GM08714 (cell line): ENCODE measurements around the gene SPINT3.

Experiments used
- H3K4me3 ChIP-seq: fragments of 200-500 bp; sonication (Bioruptor generic); 2 replicates; pipeline ENCODE4 v1.5.1; 2014; ENCODE audit warnings: mild to moderate bottlenecking, low read length, inconsistent platforms
- ZNF274 ChIP-seq: IDR thresholded peaks from 2 replicates; pipeline ENCODE4 v1.6.1; 2012; ENCODE audit warnings: mild to moderate bottlenecking, low read depth, low read length

Gene SPINT3, protein sequence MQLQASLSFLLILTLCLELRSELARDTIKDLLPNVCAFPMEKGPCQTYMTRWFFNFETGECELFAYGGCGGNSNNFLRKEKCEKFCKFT

DNA sequence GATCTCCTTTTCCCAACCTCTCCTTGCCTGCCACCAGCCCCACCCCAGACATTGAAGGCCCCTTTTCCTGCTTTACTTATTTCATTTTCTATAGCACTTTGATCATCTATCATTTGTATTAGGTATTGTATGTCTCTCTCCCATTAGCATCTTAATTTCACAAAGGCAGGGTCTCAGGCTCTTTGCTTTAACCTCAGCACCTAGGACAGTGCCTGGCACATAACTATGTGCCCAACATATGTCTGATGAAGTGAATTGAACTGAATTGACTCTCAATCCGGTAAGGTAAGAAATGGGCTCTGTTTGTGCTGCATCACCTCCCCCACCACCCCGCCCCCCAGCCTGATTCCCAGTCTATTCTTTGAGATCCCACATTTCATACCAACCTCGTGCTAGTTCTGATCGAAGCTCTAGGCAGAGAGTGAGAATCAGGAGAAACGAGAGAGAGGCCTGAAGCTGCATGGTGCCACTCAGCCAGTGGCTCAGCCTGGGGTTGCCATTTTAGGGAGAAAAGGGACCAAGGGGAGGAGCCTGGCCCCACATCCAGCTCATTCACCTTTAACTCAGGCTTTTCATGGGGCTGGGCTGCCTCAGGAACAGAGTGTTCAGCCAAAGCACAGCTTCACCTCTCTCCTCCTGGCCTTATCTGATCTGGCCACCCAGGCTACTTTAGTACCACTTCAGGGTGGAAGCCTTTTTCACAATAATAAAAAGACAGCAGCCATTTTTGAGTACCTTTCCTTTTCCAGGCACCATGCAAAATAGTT is at the start of gene SPINT3:
TSS of gene SPINT3 (minus strand) at position 476 of the 767 bp plus-strand sequence. CDS start at position 462, 14 bp downstream.
- TF ChIP-seq ZNF274 = no peak
- no peak within 1 kb of the TSS for H3K4me3 ChIP-seq

DNA sequence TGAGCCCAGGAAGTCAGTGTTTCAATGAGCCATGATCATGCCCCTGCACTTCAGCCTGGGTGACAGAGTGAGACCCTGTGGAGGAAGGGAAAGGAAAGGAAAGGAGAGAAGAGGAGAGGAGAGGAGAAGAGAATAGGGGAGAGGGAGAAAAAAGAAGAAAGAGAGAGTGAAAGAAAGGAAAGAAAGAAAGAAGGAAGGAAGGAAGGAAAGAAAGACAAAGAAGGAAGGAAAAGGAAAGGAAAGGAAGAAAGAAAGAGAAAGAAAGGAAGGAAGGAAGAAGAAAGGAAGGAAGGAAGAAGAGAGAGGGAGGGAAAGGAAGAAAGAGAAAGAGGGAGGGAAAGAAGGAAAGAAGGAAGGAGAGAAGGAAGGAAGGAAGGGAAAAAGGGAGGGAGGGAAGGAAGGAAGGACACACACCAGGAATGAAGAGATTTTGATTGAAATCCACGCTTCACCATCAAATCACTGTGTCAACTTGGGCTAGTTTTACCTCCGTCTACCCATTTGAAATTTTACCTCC is 49.4 kb upstream of the SPINT3 start:
- TF ChIP-seq ZNF274 = no peak
- H3K4me3 ChIP-seq = no peak overlapping the region

DNA sequence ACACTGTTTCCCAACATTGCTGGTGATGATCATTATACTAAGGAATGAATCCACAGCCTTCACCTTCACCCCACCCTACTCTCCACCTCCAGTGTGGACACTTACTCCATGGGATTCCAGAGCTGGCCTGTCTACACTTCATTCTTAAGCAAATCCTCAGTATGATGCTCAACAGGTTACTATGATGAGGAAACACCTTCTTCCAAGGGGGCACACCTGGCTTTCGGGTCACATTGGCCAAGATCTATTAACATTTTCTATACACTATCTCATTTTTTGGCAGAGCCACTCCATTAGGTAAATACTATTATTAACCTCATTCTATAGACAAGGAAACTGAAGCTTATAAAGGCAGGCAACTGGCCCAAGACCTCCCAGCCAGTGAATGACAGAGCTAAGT is 39.8 kb upstream of the SPINT3 start:
- no peak for TF ChIP-seq ZNF274
- no peak overlapping the region for H3K4me3 ChIP-seq

DNA sequence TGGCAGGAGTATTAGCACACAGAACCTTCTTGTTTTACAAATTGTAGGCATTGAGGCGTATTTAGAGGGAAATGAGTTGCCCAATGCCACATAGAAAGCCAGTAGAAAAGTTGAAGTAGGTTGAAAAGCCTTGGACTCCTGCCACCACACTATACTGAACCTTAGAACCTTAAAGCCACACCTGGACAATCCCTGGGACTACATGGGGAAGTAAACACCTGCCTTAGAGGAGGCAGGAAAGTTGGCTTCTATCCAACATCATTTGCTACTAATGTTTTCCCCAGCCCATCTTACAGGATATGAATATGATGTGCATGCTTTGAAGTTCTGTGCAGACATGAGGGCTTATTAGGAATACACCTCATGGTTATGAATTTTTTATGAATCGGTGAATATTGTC is 37.0 kb upstream of the SPINT3 start:
- H3K4me3 ChIP-seq = no peak overlapping the region
- no peak for TF ChIP-seq ZNF274

DNA sequence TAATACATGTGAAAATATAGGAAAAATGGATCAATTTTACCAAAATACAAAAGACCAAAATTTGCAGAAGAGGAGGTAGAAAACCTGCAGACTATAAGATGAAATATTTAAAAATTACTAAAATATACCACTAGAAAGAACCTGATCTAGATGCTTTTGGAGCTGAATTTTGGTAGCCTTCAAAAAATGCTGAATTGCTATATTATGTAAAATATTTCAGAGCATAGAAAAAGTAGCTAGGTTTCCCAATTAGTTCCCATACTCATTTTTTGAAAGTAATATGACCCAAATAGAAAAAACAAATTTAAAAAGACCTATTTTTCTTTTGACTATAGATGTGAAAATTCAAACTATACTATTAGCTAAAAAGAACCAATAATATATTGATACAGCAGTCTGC is 35.3 kb upstream of the SPINT3 start:
- no peak for TF ChIP-seq ZNF274
- no peak overlapping the region for H3K4me3 ChIP-seq

DNA sequence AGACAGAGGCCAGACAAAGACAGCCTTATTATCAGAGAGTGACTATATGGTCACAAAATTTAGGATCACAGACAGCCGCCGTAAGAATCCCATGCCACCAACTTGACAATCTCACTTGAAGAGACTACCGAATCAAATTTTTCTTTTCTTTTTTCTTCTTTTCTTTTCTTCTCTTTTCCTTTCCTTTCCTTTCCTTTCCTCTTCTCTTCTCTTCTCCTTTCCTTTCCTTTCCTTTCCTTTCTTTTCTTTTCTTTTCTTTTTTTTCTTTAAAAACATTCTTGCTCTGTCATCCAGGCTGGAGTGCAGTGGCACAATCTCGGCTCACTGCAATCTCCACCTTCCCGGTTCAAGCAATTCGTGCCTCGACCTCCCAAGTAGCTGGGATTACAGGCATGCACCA is 33.0 kb upstream of the SPINT3 start:
- TF ChIP-seq ZNF274 = no peak
- H3K4me3 ChIP-seq = no peak overlapping the region

DNA sequence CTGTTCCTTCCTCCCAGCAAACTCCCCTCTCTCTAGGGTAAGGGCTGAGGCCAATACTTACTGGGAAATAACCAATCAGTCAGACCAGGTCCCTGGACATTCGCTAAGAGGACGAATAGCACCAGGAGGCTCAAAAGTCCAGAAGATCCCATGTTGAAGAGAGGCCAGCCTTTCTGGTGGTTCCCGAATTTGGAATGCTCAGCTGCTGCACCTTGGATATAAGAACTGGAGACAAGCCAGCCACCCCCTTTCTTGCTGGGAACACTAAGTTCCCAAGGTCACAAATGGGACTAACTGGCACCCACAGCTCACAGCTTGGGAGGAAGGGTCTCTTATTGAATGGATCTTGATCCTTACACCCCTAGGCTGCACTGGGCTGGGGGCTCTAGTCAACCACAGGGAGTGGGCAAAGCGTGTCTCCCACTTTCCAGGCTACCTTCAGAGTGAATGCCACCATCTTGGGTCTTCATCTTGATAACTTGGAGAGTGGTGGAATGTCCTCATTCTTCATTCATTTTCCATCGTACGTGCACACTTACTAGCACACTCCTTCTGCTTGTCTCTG is 31.9 kb upstream of the SPINT3 start, which contains the start of gene EPPIN:
TSS of gene EPPIN (minus strand) at position 196 of the 565 bp plus-strand sequence. CDS start at position 152, 44 bp downstream.
- no peak within 1 kb of the TSS for H3K4me3 ChIP-seq
- TF ChIP-seq ZNF274 = no peak

DNA sequence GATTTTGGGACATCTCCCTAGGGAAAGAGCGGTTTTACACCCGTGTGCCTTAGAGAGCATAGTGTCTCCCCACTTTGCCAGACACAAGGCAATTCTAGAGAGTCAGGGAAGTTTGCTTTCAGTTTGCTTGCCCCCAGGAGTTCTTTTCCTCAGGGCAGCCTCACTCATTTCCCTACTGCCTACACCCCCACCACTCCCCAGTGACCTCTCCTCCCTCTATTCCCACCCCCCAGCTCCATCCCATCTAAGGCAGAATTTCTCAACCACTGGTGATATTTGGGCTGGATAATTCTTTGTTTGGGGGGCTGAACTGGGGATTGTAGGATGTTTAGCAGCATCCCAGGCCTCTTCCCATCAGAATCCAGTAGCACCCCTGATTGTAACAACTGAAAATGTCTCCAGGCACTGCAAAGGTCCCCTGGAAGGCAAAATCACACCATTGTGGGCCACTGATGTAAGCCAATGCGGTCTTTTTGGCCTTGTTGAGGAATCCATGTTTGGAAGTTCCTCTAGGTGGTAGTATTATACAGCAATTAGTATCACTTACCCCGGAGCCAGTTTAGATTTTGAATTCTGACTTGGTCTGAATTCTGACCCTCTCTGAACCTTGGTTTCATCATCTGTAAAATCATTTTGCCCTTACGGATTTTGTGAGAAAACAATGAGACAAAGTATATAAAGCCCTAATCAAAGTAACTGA is 30.5 kb upstream of the SPINT3 start:
- TF ChIP-seq ZNF274 = no peak
- no peak overlapping the region for H3K4me3 ChIP-seq

DNA sequence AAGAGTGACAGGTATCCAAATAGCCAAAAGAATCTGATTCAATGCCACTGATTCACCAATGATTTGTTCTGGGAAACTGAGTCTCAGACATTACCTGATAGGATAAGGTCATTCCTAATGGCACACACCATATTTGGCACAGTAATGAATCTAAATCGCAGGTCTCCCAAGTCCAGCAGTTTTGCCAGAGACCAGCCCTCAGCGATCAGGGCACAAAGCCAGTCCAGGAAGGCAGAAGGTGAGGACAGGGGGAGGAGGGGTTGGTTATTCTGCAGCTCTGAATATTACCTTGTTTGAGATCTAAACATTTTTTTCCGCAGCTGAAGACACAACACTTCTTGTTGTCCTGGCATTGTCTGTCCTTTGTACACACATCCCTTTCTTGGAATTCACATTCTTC is 29.9 kb upstream of the SPINT3 start:
- no peak for TF ChIP-seq ZNF274

DNA sequence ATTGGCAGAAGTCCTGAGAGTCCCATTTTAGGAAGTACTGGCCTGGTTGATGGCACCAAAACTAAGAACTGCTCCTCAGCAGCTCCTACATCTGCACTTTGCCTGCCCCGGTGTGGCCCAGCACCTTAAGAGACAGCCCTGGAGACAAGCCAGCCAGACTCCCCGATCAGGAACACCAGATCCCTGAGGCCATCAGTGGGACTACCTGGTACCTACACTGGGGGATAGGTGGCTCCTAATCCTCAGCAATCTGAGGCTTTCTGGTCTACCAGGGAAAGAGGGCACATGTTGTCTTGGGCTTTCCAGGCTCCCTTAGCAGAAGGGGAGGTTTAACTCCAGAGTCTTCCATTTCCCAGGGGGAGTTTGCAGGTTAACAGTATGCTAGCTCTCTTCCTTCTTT is 24.0 kb upstream of the SPINT3 start, which contains the start of gene WFDC6:
TSS of gene WFDC6 (minus strand) at position 101 of the 400 bp plus-strand sequence. CDS start at position 26, 75 bp downstream.
- no peak for TF ChIP-seq ZNF274
- no peak within 1 kb of the TSS for H3K4me3 ChIP-seq

More for the DNA sequence above, 29.9 kb upstream of the SPINT3 start:
- no peak overlapping the region for H3K4me3 ChIP-seq

DNA sequence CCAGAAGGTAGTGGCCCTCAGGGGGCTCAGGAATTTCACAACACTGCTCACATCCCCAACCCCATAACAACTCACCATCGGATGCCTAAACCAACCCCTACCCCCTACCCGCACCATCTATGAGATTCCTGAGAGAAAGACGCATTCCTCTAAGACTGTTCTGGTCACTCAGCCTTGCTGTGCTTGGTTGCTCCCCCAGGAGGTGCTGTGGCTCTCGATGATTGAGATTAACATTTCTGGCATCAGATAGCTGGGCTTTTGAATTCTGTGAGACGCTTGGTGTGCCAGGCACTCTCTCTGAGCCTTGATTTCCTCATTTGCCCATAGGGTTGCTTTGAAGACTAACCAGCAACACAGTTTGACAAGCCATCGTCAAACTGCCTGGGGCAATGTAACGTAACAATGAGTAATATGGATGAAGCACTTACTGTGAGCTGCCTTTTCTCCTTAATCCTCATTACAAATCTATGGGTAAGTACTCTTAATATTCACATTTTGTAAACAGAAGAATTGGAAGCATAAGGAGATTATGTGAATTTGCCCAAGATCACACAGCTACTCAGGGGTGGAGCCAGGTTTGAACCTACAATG is 22.9 kb upstream of the SPINT3 start:
- no peak for TF ChIP-seq ZNF274
- no peak overlapping the region for H3K4me3 ChIP-seq

DNA sequence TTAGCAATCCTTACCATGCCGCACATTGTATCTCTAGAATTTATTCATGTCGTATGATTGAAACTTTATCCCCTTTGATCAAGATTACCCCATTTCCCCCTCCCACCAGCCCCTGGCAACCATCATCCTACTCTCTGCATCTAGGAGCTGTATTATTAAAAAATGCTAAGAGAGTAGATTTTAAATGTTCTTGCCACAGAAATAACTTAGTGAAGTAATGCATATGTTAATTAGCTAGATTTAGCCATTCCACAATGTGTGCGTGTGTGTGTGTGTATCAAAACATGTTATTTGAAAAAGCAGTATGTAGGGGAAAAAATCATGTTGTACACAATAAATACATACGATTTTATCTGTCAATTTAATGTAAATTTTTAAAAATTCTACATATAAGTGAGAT is 11.9 kb upstream of the SPINT3 start:
- no peak for TF ChIP-seq ZNF274
- no peak overlapping the region for H3K4me3 ChIP-seq

DNA sequence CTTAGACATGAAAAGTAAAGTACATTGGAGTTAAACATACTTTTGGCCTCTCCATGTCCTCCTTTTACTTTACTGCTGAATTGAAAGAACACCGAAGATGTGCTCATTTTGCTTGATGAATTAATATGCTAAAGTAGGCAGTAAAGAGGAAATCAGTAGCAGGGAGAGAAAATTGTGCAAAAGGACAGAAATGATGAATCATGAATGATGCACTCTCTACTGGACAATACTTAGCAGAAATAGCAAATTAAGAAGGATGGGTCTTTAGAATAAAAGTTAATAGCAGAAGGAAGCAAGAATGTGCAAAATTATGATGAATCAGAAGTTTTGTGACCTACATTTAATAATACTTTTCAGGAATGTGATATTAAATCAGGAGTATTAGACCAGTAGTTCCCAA is 8.4 kb upstream of the SPINT3 start:
- no peak overlapping the region for H3K4me3 ChIP-seq
- no peak for TF ChIP-seq ZNF274

DNA sequence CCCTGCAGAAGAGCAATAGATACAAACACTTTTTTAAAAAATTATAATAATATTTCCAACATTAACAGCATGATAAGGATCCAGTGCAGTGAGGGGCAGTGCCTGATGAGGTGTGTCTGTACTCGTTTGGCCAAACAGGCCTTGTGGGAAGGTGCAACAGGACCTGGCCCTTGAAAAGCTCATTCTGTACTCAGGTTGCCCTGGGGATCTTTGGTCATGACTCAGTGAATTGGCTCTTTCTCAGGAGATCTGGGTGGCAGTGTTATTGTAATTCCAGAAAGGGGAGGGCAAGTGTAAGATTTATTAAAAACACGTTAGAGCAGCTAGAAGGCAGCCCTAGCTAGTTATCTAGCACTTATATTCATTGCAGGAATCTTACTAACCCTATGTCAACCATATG is 2.9 kb upstream of the SPINT3 start:
- no peak overlapping the region for H3K4me3 ChIP-seq
- TF ChIP-seq ZNF274 = no peak
